ENCODE measurements around the gene SLC22A23.

Gene SLC22A23

GRCh38 chr6:3449321-3449720 lies 7.5 kb downstream of the SLC22A23 start:
- no peak overlapping the region for H3K4me3 ChIP-seq (ENCODE audit: low read depth in 1 of 2, low read length in 1 of 2)
- no peaks in the 10 kb centered on the region for H3K36me3 ChIP-seq
- peaks cover 67% of the 10 kb centered on the region for H3K27me3 ChIP-seq
- no peak for TF ChIP-seq CTCF (IDR thresholded peaks at IDR 0.05)
- H3K9me3 ChIP-seq = no peaks in the 10 kb centered on the region
- no peaks in the 10 kb centered on the region for H3K4me1 ChIP-seq (ENCODE audit: control insufficient read depth in 1 of 2, insufficient read depth in 1 of 2, low read depth in 1 of 2, low read length in 1 of 2)
- H3K27ac ChIP-seq = no peak overlapping the region

- Histone ChIP-seq H3K9me3 (no peaks in the 10 kb centered on the region), H3K4me1 (ENCODE audit: control insufficient read depth in 1 of 2, insufficient read depth in 1 of 2, low read depth in 1 of 2, low read length in 1 of 2) (no peaks in the 10 kb centered on the region), H3K36me3 (no peaks in the 10 kb centered on the region), H3K27ac (no peak overlapping the region), H3K4me3 (ENCODE audit: low read depth in 1 of 2, low read length in 1 of 2) (no peak overlapping the region), H3K27me3 (peaks cover 60% of the 10 kb centered on the region)
- TF ChIP-seq CTCF (IDR thresholded peaks at IDR 0.05) = no peak
These were observed 9.8 kb downstream of the SLC22A23 start for GRCh38 chr6:3447005-3447404.

- Histone ChIP-seq H3K27ac (no peak overlapping the region), H3K36me3 (no peaks in the 10 kb centered on the region), H3K27me3 (peaks cover 58% of the 10 kb centered on the region), H3K4me3 (ENCODE audit: low read depth in 1 of 2, low read length in 1 of 2) (no peak overlapping the region), H3K4me1 (ENCODE audit: control insufficient read depth in 1 of 2, insufficient read depth in 1 of 2, low read depth in 1 of 2, low read length in 1 of 2) (no peaks in the 10 kb centered on the region), H3K9me3 (no peaks in the 10 kb centered on the region)
- TF ChIP-seq CTCF (IDR thresholded peaks at IDR 0.05) = no peak
These were observed 10.7 kb downstream of the SLC22A23 start for GRCh38 chr6:3446184-3446583.

- Histone ChIP-seq H3K27me3 (peaks cover 41% of the 10 kb centered on the region), H3K36me3 (no peaks in the 10 kb centered on the region), H3K9me3 (no peaks in the 10 kb centered on the region), H3K27ac (no peak overlapping the region), H3K4me1 (ENCODE audit: control insufficient read depth in 1 of 2, insufficient read depth in 1 of 2, low read depth in 1 of 2, low read length in 1 of 2) (no peaks in the 10 kb centered on the region), H3K4me3 (ENCODE audit: low read depth in 1 of 2, low read length in 1 of 2) (no peak overlapping the region)
- TF ChIP-seq CTCF (IDR thresholded peaks at IDR 0.05) = no peak
These were observed 12.4 kb downstream of the SLC22A23 start for GRCh38 chr6:3444276-3445088.

GRCh38 chr6:3443221-3443515 lies 13.7 kb downstream of the SLC22A23 start:
- peaks cover 28% of the 10 kb centered on the region for H3K27me3 ChIP-seq
- H3K4me3 ChIP-seq (ENCODE audit: low read depth in 1 of 2, low read length in 1 of 2) = no peak overlapping the region
- TF ChIP-seq CTCF (IDR thresholded peaks at IDR 0.05) = no peak
- H3K9me3 ChIP-seq = no peaks in the 10 kb centered on the region
- H3K4me1 ChIP-seq (ENCODE audit: control insufficient read depth in 1 of 2, insufficient read depth in 1 of 2, low read depth in 1 of 2, low read length in 1 of 2) = no peaks in the 10 kb centered on the region
- no peaks in the 10 kb centered on the region for H3K36me3 ChIP-seq
- no peak overlapping the region for H3K27ac ChIP-seq

All from neutrophil (primary cell).